Right lobe of liver (tissue), 4 donors: ENCODE measurements around the gene IRX6.

Experiments
- CTCF ChIP-seq, 4 donors: fragments of 200-600 bp in 3 of 4; fragments of 450-650 bp in 1 of 4; IDR thresholded peaks; one replicate each; pipeline versions ENCODE4 v1.5.1 to v1.8.0; 2016 to 2022; ENCODE audit warnings: antibody characterized with exemption in 4 of 4, mild to moderate bottlenecking in 2 of 4
- POLR2A ChIP-seq: fragments of 450-650 bp; IDR thresholded peaks from one replicate; pipeline ENCODE4 v1.6.1; 2017; ENCODE audit warnings: antibody characterized with exemption, mild to moderate bottlenecking
- donor health status: DM: no; HTN: no; CAD: no.
- donor health status: DM: no; HTN: no; CAD: no.
- donor health status: DM: no; HTN: yes; CAD: no.

GRCh38 chr16:55364811-55365210 lies 40.8 kb downstream of the IRX6 start:
- TF ChIP-seq CTCF (IDR thresholded peaks at IDR 0.05) (no peak), POLR2A (no peak)
